ENCODE measurements around the gene GNS.

The GNS gene

GRCh38 chr12:64671681-64672080 is 87.5 kb downstream of the GNS start:
- no peak for DNase-seq

DNA sequence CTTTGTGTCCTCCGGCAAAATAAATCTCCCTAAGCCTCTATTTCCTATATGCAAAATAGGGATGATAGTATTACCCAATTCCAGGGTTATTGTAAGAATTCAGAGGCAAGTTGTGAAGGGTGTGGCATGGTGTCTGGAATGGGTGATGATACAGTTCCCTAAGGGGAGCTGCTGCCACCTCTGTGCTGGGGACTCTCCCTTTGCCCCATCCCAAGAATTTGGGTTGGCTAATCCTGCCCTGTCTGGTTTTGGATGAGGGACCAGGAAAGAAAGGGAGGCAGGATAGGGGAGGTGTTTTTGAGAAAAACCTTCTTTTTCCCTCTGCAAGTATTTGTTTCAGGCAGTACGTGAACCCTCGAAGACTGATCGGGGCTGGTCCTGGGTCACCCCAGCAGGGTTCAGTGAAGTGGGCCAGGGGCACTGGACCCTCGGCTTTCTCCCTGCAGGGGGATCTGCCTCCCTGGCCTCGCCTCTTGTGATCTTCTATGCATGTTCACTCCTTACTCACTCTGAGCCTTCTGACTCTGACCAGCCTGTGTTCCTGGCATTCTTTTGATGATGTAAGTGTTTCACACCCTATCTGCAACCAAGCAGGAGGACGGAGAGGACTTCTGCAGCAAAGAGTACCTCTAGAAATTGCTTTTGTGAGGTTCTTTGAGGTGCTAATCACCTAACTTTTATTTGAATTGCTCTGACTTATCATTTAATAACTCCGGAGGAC is 88.1 kb downstream of the GNS start:
- peak; percentile 25 for DNase-seq

DNA sequence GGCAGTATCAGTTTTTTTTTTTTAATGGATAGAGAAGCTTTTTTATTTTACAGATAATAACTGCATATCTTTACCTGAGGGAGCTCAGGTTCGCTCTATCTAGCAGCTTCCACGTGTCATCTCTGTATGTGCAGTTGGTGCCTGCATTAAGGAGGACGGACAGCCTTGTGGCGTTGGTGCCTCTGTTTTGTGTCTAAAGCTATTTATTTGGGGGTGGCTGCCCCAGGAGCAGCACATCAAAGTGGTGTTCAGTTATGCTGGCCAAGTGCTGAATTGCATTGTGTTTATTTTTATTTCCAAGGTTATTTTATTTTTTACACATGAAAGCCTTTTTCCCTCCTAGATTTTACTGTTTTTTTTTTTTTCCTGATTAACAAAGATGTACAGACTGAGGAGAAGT is 89.2 kb downstream of the GNS start:
- DNase-seq = no peak

GRCh38 chr12:64669270-64669842 is 89.8 kb downstream of the GNS start:
- no peak for DNase-seq

DNA sequence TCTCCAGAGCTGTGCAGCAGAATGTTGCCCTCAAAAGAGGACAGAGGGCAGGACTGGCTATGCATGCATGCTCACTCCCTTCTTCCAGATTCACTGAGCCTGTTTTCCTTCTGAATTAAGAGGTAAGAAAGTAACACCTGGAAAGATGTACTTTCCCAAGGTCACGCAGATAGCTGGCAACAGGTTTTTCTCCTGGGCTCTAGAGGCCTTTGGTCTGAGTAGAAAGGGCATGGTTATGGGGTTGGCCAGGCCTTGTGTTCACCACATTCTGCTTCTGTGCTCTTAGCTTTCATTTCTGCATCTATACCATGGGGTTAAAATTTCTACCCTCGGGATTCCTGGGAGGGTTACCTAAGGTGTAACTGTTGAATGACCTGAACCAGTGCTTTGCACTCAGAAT is 91.4 kb downstream of the GNS start:
- no peak for DNase-seq

DNA sequence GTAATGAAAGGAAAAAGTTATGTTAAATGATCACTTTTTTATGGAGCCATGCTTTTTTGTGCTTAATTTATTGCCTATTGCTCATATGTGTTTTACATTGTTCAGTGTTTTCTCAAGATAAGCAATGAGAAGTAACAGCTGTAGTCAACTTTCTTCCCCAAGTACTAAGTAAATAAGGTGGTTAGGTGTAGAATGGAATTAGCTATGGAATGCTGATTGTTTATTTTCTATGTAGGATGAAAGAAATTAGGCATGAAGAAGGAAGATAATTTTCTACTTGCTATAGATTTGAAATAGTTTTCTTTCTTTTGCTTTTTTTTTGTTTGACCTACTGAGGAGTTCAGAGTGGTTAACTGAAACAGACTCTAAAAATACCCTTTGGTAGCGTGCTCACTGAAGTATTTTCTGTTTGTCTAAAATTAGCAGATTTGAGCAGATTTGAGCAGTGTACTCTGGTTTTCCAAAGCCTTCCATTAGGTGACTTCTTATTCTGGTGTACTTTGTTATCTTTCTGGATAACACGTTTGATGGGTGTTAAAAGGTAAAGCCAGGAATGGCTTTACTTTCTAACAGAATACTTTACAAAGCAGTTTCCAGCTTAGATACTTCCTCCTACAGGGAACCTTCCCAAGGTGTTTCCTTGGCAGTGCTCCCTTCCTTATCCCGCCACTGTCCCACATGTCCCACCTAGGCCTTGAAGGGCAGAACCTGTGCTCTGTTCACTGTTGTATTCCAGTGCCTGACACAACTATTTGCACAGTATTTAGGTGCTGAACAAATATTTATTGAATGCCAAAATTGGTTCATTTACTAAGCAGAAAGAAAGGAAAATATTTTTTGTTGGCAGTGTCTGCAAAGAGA is 92.9 kb downstream of the GNS start:
- DNase-seq = peak; percentile 7

DNA sequence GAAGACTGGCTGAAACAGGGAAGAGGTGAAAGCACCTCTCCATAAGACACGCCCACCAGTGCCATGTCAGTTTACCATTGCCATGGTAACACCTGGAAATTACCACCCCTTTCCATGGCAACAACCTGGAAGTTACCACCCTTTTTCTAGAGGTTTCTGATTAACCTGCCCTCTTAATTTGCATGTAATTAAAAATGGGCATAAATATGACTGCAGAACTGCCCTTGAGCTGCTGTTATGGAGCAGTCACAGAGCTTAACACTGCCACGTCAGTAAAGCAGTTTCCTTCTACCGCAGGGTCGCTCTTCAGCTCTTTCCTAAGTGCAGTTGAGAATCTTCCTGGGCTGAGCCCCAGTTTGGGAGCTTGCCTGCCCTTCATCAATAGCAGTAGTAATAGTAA is 93.7 kb downstream of the GNS start:
- DNase-seq = no peak
